GM19467 (cell line): ENCODE data around the gene EIPR1.

Experiments
- ATAC-seq: cut with Tn5 transposase; IDR thresholded peaks from one replicate; pipeline ENCODE4 v1.9.1; 2021; ENCODE audit warnings: mild to moderate bottlenecking, moderate library complexity; ENCODE audit not compliant: unreplicated experiment

The EIPR1 gene

DNA sequence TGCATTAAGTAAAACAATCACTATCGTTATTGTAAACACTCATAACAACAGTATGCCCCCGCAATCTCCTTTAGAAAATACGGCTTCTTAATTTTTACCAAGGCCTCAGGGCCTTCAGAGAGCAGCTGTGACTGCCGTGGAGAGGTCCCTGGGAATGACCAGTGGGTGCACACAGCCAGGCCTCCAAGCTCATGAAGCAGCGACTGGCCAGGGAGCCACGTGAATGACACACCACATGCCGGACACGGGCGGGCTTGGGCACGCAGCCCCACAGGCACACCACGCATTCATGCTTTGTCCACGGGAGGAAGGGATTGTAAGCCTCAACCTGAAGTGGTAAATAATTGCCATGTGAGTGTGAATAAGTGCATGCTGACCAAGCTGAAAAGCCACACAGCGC, 121.0 kb downstream of the EIPR1 start:
- no peak for ATAC-seq

DNA sequence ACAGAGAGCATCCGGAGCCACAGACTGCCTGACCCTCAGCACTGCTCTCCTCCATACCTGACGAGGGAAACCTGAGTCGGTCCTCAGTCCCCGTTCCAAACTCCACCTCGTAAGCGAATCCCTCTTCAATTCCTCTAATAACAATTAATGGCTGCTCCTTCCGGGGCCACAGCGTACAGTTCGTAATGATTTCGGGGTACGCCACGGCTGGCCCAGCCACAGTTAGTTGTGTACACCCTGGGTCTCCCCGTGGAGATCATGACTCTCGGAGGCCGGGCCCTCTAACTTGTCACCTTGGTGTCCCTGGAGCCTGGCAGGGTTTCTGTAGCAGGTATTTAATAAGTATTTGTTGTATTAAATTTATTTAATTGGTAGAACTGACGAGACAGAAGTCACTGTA, 121.5 kb downstream of the EIPR1 start:
- no peak for ATAC-seq

DNA sequence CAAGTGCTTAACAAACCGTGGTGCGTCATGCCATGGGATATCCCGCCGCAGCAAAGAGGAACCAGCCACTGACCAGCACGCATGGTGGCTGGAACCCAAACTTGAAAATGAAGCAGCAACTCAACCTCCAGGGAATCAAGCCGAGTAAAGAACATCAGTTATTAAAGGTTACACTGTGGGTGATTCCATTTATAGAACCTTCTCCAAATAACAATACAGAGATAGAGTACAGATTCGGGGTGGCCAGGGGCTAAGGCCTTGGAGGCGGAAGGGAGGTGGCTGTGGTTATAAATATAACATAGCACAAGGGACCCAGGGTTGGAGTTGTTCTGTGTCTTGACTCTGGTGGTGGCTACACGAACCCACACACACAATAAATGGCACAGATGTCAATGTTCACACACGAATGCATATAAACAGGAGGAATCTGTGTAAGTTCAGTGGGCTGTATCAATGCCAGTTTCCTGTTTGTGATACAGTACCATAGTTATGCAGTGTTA, 123.1 kb downstream of the EIPR1 start:
- peak; percentile 64 for ATAC-seq

DNA sequence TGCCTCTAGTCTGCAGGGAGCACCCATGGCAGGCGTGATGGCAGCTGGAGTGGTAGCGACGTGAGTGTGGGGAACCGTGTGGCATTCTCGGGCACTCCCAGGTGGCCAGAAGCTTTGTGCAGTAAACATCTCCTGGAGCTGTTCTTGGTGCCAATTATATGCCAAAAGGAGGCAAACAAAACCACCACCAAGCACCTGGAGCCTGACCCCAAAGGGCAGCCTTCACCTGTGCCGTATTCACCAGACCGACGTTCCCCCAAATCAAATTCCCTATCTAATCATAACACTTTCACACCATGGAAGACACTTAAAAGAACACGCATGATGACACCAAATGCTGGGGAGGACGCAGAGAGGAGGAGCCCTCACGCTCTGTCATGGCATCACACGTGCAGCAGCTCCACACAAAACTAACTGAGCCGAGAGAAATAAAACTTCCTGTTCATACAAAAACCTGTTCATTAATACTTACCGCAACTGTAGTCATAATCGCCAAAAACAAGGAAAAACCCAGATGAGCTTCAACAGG, 123.6 kb downstream of the EIPR1 start:
- no peak for ATAC-seq

DNA sequence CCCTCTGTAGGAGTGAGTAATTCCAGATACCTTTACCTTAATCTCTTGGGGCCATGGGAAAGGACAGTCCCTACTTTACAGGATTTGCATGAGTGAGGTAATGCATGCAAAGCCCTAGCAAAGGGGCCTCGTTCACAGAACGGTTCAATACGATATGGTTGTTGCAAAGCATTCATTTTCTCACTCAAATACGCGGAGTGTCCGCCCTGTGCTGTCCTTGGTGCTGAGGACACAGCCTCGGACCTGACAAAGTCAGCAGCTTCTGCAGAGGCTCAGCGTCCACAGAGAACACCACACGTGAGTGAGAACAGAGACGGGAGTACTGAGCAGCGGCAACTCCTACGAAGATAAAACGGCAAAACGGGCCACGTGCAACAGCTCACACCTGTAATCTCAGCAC, 125.7 kb downstream of the EIPR1 start:
- ATAC-seq: no peak

DNA sequence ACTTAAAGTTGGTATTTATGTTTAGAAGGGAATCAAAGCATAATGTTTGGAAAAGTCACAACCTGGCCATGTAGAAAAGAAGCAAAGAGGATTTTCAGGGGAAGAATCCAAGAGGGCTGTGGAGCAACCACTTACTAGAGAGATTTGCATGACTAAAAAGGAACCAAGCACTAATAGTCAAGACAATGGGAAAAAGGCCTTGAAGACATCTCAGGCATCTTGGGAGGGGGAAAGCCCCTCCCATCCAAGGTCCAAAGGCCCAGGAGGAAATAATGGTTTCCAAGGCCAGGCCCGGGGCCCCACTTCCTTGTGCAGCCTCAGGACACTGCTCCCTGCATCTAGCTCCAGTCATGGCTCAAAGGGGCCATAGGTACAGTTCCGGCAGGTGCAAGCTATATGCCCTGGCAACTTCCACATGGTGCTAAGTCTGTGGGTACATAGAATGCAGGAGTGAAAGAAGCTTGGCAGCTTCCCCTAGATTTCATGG, 128.1 kb downstream of the EIPR1 start:
- ATAC-seq: no peak

DNA sequence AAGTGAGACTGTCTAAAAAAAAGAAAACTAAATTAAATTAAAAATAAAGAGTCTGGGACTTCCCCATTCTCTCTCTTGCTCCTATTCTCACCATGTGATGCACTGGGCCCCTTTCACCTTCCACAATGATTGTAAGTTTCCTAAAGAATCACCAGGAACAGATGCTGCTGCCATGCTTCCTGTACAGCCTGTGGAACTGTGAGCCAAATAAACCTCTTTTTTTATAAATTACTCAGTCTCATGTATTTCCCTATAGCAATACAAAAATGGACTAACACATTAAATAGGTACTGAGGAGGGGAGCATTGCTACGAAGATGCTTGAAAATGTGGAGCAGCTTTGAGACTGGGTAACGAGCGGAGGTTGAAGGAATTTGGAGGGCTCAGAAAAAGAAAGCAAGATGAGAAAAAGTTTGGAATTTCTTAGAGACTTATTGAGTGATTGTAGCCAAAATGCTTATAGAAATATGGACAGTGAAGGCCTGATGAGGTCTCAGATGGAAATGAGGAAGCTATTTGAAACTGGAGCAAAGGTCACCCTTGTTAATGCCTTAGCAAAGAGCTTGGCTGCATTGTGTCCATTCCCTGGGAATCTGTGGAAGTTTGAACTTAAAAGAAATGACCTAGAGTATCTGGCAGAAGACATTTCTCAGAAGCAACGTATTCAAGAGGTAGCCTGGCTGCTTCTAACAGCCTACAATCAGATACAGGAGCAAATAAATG, 128.7 kb downstream of the EIPR1 start:
- no peak for ATAC-seq

DNA sequence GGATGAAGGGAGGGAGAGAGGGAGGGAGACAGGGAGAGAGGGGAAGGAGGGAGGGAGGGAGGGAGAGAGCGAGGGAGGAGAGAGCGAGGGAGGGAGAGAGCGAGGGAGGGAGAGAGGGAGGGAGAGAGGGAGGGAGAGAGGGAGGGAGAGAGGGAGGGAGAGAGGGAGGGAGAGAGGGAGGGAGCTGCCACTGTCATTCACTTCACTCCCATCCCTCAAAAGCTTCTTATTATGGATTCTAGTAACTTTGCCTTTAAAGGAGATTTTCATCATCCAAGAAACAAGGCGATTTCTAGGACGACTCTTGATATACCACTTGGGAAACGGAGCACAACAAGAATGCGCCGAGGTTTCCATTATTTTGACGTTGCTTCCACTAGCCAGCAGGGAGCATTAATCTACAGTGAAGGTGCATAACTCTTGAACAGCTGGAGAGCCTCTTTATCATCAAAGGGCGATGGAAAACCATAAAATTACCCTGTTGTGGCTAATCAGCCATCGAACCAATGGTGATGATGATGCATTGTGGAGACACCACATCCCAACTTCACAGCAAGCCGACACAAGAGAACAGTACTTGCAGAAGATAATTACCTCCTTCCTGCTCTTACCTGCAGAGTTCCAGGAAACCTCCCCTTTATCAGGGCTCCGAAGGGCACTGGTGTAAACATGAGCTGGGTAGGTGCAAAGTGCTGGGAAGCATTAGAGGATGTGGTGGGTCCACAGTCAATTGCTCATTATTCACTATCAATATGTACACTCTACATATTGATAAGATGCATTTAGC, 130.5 kb downstream of the EIPR1 start:
- ATAC-seq: no peak

DNA sequence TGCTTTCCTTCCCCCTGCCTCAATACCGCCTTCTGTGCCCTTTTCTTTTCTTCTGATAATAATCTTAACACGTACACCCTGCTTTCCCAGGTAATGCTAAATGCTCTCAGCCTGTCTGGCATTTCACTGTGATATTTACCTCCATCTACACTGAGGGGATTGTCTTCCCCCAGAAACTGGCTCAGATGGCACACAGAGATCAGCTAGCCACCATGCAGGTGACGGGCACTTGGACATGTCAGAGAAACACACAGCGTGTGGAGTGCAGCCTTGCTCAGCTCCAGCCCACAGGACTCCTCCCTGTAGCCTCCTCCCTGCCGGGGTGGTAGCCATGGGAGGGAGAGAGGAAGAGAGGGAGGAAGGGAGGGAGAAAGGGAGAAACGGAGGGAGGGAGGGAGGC, 131.2 kb downstream of the EIPR1 start:
- ATAC-seq: no peak

DNA sequence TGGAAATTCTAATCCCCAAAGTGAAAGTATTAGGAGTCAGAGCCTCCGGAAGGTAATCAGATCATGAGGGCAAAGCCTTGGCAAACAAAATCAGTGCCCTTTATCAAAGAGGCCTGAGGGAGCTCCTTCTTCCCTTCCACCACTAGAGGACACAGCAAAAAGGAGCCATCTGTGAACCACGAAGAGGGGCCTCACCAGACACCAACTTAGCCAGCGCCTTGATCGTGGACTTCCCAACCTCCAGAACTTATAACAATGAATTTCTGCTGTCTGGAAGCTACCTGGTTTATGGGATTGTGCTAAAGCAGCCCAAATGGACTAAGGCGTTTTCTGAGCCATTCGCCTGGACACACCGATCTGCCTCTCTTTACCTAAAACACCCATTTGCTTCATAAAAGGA, 133.1 kb downstream of the EIPR1 start:
- ATAC-seq: no peak

DNA sequence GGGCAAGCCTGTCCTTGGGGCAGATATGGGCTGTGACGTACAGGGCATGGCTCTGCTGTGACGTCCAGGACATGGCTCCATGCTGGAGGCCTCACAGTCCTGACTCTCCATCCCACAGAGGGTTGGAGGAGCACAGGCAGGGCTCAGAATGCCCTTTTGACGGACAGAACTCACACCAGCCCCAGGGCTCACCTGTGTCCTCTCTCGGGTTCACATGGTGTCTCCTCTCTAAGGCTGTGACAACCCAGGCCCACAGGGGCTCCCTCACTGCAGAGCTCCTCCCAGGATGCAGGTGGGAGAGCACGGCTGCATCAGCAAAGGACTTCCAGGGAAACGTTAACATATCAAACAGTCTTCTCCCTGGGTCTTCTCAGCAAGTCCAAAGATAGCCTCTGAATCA, 133.8 kb downstream of the EIPR1 start:
- no peak for ATAC-seq

DNA sequence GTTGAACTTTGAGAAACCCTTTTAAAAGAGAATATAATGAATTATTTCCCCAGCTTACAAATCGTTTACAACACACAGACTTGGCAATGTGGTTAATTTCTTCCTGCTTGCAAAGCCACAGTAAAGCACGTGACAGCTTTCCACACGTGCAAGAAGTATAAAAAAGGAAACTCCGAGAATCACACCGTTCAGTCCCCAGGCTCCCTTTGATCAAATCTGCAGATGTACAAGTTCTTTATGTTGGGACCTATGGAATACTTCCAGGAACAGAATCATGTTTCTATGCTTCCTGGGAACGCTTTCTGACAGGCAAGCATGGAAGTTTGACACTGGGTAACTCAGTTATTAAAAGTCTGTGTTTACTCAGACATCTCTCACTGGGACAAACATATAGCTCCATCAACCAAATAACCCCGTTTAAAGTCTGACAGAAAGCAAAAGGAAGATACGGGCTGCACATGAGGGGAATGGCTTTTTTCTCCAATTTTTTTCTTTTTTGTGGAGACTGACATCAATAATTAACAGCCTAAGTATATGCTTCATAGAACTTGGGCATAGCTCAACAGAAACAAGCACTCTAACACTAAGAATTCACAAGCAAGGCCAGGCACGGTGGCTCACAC, 134.8 kb downstream of the EIPR1 start:
- ATAC-seq: peak; percentile 75

DNA sequence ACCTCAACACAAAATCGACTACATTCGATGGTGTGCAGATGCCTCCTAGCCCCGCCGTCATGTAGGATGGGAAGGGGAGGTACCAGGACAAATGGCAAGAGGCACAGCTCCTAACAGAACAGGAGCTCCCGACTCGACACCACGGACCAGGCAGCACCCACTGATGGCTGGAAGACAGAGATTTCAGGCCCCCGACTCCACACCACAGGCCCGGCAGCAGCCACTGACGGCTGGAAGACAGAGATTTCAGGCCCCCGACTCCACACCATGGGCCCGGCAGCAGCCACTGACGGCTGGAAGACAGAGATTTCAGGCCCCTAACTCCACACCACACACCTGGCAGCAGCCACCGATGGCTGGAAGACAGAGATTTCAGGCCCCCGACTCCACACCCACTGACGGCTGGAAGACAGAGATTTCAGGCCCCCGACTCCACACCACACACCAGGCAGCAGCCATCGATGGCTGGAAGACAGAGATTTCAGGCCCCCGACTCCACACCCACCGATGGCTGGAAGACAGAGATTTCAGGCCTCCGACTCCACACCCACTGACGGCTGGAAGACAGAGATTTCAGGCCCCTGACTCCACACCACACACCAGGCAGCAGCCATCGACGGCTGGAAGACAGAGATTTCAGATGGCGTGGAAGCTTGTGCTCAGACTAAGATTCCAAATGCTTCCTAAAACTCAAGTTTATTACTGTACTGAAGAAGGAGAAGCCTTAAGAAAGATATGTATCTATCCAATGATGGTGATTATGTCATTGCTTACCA, 135.5 kb downstream of the EIPR1 start:
- no peak for ATAC-seq

DNA sequence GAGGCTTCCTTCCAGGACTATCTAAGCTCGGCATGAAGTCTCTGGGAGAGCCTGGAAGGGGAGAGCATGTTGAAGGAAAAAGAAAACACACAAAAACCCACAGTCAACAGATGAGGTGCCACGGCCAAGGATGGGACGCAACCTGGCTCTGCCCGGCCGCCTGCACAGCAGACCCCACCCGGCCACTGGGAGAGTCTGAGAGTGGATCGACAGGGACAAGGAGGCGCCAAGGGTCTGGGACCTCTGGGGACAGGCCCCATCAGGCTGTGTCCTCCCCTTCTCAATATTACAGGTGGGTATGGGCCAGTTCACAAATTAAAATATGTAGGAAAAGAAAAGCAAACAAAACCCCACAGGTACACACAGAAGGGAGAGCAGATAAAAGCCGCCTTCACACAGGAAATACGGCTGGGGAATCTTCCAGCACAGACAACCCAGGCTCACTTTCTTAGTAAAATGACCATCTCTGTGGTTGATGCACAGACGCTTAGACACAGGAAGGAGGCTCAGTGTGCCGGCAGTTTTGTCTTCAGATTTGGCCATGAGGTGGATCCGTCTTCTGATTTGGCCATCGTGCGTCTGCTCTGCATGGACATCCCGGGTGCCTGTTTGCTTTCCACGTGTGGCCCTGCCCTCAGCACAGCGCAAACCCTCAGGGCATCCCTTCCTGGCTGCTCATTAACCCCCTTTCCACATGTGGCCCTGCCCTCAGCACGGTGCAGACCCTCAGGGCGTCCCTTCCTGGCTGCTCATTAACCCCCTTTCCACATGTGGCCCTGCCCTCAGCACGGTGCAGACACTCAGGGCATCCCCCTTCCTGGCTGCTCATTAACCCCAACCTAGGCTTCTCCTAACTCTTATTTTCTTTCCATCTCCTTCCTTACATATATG, 138.4 kb downstream of the EIPR1 start:
- ATAC-seq: peak; percentile 67

DNA sequence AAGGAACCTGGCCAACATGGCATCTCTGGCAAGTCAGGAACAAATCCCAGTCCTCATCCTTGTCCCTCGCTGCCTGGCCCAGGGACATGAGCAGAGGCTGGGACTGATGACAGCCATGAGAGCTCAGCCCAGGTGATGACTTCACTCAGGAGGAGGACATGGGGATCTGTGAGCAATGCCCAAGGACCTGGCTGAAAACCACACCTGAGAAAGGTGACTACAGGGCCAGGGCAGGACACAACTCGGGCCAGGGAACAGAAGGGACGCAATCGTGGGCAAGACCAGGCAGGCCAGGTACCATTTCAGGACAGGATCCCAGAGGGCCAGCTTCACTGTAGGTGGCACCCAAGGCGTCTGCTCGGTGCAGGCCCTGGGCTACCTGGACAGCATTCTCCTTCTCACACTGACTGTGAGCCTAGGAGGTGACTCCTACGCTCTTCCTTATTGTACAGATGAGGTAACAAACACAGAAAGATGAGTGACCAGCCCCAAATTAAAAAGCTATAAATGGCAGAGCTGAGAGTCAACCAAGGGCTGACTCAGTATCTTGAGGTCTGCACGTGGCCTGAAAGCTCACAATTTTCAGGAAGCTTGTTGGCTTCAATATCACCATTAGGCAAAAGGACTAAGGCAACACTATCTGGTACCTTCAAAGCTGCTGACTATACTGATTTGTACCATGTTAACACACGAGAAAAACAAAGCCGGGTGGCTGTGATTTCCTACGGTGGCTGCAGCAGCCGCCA, 141.1 kb downstream of the EIPR1 start:
- no peak for ATAC-seq

DNA sequence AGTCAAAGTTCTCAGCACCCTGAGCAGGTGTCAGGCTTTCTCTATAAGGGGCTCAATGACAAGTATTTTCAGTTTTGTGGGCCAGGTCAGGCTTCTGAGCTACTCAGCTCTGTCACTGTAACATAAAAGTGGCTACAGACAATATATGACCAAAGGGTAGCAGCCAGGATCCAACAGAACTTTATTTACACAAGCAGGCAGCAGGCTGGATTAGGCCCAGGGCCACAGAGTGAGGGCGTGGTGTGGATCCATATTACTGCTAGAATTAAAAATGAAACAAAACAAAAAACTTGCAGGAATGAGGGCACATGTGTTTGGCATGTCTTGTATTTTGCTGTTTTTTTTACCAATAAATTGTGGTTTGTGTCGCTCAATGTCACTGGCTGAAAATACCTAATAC, 143.7 kb downstream of the EIPR1 start:
- no peak for ATAC-seq

DNA sequence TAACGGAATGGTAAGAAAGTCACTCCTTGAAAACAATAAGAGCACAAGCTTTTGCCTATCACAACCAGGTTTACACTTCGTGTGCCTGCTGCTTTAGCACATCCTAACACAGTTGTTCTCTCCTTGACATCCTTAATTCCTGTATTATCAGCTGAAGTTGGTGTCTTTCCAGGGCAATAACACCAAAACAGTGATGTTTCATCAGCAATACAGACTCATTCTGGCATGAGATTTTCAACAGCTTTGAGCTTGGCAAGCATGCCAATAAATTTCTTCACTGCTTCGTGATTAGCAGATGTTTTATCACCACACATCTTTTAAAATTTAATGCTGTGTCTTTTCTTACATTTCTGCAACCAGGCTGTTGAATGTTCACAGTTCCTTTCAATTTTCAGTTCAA, 148.4 kb downstream of the EIPR1 start:
- ATAC-seq: no peak

DNA sequence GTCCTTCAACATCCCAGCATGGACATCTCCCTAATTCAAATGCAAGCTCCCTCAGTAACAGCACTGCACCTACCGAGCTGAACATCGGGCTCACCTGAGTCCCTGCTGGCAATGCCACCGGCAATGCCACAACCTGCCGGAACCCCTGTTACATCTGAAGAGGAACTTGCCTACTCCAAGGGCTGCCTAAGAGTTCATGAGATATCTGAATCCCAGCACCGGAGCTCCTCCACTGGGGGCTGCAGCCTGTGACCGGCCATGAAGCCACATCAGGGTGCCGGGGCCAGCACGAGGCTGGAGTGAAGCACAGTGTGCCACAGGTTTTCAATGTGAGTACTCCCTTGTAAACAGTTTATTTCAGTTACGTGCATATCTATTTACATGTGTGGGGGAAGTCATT, 152.9 kb downstream of the EIPR1 start:
- no peak for ATAC-seq
